Pancreas (tissue), 10 donors: Measurements from ENCODE around the gene CYP2R1. TPM values are rescaled to one million over a fixed set of nuclear protein-coding genes. Genes with fewer than 3 reads are reported as not detected.

Source experiments
- ATAC-seq, 4 donors: fragments of 200-7000 bp; cut with Tn5 transposase; one replicate each; pipeline versions ENCODE4 v1.8.0 to v1.9.1; 2020; ENCODE audit warnings: mild to moderate bottlenecking in 4 of 4, moderate library complexity in 4 of 4
- DNase-seq, 6 donors: peaks; one replicate each; pipeline ENCODE4 v3.0.0-alpha.2; 2020
- FAIRE-seq: peaks from 2 replicates; lab custom pipeline; 2012; peaks lifted over from hg19 to GRCh38; lab: Jason Lieb, UNC
- H3K27ac ChIP-seq, 4 donors: fragments of 200-600 bp; sonication (generic); 1 replicate in 3 of 4; 2 replicates in 1 of 4; pipeline versions ENCODE4 v1.5.0 to v1.8.0; 2020
- H3K27me3 ChIP-seq, 4 donors: fragments of 200-600 bp; one replicate each; pipeline ENCODE4 v1.8.0; 2021
- H3K36me3 ChIP-seq, 3 donors: fragments of 200-600 bp; sonication (generic) in 1 of 3; one replicate each; pipeline versions ENCODE4 v1.5.0 to v1.8.0; 2020 to 2021
- H3K4me1 ChIP-seq, 3 donors: fragments of 200-600 bp; one replicate each; pipeline ENCODE4 v1.8.0; 2021
- H3K4me3 ChIP-seq, 4 donors: fragments of 200-600 bp; sonication (generic) in 2 of 4; one replicate each; pipeline versions ENCODE4 v1.5.0 to v1.8.0; 2020 to 2021
- H3K9me3 ChIP-seq, 4 donors: fragments of 200-600 bp; one replicate each; pipeline ENCODE4 v1.8.0; 2021
- WGBS, 2 donors: extraction: QIAGEN DNeasy Blood & Tissue Kit; methylation state at CpG; one replicate each; pipeline ENCODE4 v1.1.7; 2013; 5-methylcytosine and 5-hydroxymethylcytosine counted together
- intact Hi-C, 3 donors: fragments of 100-400 bp; cut with DNase I; formaldehyde crosslinking; loops; one replicate each; pipeline versions ENCODE4 v1.11.1 to v1.14.2; 2022
- polyA plus RNA-seq, 2 donors: library from polyadenylated mRNA; stranded (reverse); fragments of 200-250 nt; gene quantifications; one replicate each; pipeline ENCODE4 v1.2.3, GENCODE V29; 2013
- total RNA-seq, 6 donors: library from RNA; stranded (reverse); fragmentation: NEBNext Ultra II Directional in 4 of 6; extraction: Animal tissue kit (Norgen Biotek cat#: 25700) in 4 of 6; gene quantifications; one replicate each; pipeline versions ENCODE4 v1.2.1 to v1.2.4, GENCODE V29; 2021 to 2023
- TF ChIP-seq, protein P1 (sequence below), 4 donors: fragments of 200-600 bp; sonication (generic) in 3 of 4; IDR thresholded peaks; one replicate each; pipeline versions ENCODE4 v1.5.0 to v1.8.0; 2021; ENCODE audit warnings: antibody characterized with exemption in 4 of 4
- donor health status: healthy with polysubstance abuse.
- donor health status: DM: no; HTN: no; CAD: no; lungs with moderate emphysema.
- donor health status: DM: no; HTN: no; CAD: no.
- donor health status: control.
- donor health status: control.
- donor health status: Bipolar disorder and iron deficiency.
- donor health status: DM: yes; HTN: yes; CAD: no.
- donor health status: DM: no; HTN: no; CAD: no.
- donor health status: DM: no; HTN: no; CAD: no.
- donor health status: DM: yes; HTN: yes; CAD: no.

The CYP2R1 gene
- total and polyA plus RNA-seq, 8 donors = 5.0 to 33.0 (median 9.5) TPM

- ATAC-seq (peak; percentile 30 to 59 (median 42)), FAIRE-seq (no peak), DNase-seq (peak in 2 of 6 donors; percentile 15 to 30)
- peaks cover 0 to 7% (median 0%) of the 10 kb centered on the region in 3 donors for H3K4me1 ChIP-seq
- H3K36me3 ChIP-seq = no peaks in the 10 kb centered on the region
- H3K4me3 ChIP-seq = no peak overlapping the region
- no peaks in the 10 kb centered on the region for H3K9me3 ChIP-seq
- 38 to 47% methylated on average over 6 of the region's 6 CpGs for whole genome bisulfite sequencing, 2 donors
- TF ChIP-seq, protein P1, sequence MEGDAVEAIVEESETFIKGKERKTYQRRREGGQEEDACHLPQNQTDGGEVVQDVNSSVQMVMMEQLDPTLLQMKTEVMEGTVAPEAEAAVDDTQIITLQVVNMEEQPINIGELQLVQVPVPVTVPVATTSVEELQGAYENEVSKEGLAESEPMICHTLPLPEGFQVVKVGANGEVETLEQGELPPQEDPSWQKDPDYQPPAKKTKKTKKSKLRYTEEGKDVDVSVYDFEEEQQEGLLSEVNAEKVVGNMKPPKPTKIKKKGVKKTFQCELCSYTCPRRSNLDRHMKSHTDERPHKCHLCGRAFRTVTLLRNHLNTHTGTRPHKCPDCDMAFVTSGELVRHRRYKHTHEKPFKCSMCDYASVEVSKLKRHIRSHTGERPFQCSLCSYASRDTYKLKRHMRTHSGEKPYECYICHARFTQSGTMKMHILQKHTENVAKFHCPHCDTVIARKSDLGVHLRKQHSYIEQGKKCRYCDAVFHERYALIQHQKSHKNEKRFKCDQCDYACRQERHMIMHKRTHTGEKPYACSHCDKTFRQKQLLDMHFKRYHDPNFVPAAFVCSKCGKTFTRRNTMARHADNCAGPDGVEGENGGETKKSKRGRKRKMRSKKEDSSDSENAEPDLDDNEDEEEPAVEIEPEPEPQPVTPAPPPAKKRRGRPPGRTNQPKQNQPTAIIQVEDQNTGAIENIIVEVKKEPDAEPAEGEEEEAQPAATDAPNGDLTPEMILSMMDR (IDR thresholded peaks at IDR 0.05) = peak in 3 of 4 donors; percentile 19 to 37 (median 26)
- no peaks in the 10 kb centered on the region for H3K27me3 ChIP-seq
- intact Hi-C loops = loop anchor here in 1 of 3 donors (5.0 to 10.0 kb wide), 3 partner anchors 114 to 374 kb away; partner anchors contain the start of gene CALCB
- H3K27ac ChIP-seq = no peak overlapping the region
These were observed 16.3 kb upstream of the CYP2R1 start for GRCh38 chr11:14908214-14908880.

- TF ChIP-seq, protein P1 (IDR thresholded peaks at IDR 0.05) = peak; percentile 67 to 78 (median 73)
- intact Hi-C loops = loop anchor here in 1 of 3 donors (5.0 to 10.0 kb wide), 3 partner anchors 113 to 373 kb away; partner anchors contain the start of gene CALCB
- no peaks in the 10 kb centered on the region for H3K36me3 ChIP-seq
- no peaks in the 10 kb centered on the region for H3K9me3 ChIP-seq
- DNase-seq (peak; percentile 64 to 95 (median 86)), FAIRE-seq (no peak), ATAC-seq (peak; percentile 53 to 76 (median 69))
- H3K27ac ChIP-seq = no peak overlapping the region
- WGBS, 2 donors = 17% methylated on average over 13 of the region's 13 CpGs
- no peaks in the 10 kb centered on the region for H3K27me3 ChIP-seq
- H3K4me1 ChIP-seq = peaks cover 0 to 7% (median 0%) of the 10 kb centered on the region in 3 donors
- no peak overlapping the region for H3K4me3 ChIP-seq
These were observed 15.6 kb upstream of the CYP2R1 start for GRCh38 chr11:14907411-14908213.

DNA sequence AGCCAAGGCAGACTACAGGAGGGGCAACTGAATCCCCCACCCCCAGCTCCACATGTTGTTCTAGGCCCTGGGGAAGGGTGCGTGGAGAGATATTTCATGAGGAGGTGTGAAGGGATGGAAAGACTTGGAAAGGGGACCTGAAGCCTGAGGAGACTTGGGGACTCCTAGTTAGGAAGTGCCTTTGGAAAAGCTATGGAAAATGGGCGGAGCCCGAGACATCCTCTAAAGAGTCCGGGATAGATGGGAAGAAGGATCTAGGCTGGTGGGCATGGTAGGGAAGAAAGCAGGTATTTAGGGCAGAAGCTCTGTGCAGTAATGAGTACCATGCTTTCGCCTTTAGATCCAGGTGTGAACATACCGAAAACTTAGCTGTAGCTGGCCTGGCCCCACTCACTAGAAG lies 15.0 kb upstream of the CYP2R1 start:
- ATAC-seq (no peak), FAIRE-seq (no peak), DNase-seq (peak in 1 of 6 donors; percentile 13)
- Histone ChIP-seq H3K27me3 (no peaks in the 10 kb centered on the region), H3K4me1 (peaks cover 0 to 7% (median 0%) of the 10 kb centered on the region in 3 donors), H3K9me3 (no peaks in the 10 kb centered on the region), H3K36me3 (no peaks in the 10 kb centered on the region), H3K4me3 (no peak overlapping the region), H3K27ac (no peak overlapping the region)
- intact Hi-C loops = loop anchor here in 1 of 3 donors (5.0 to 10.0 kb wide), 3 partner anchors 112 to 372 kb away; partner anchors contain the start of gene CALCB
- WGBS, 2 donors = 82 to 85% methylated on average over 6 of the region's 6 CpGs
- TF ChIP-seq, protein P1 (IDR thresholded peaks at IDR 0.05) = no peak

DNA sequence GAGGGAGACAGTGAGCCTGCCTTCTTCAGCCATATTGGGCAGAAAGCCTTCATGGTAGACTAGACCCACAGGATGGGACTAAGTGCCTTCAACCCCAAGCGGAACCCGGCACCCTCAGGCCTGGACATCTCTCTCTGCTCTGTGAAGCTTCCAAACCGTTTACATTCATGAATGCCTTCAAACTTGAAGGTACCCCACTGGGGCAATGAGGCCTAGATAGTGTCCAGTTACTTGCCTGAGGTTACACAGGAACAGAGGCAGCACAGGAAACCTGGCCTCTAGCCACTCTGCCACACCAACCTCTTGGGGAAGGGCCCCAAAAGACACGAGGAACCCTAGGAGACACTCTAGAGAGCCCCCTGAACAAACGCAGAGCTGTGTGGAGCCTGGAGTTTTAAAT lies 14.5 kb upstream of the CYP2R1 start:
- intact Hi-C loops = loop anchor here in 1 of 3 donors (5.0 to 10.0 kb wide), 3 partner anchors 112 to 372 kb away; partner anchors contain the start of gene CALCB
- H3K4me1 ChIP-seq = peaks cover 0 to 7% (median 0%) of the 10 kb centered on the region in 3 donors

More for the DNA sequence above, 14.5 kb upstream of the CYP2R1 start:
- FAIRE-seq = no peak
- no peaks in the 10 kb centered on the region for H3K27me3 ChIP-seq
- no peak overlapping the region for H3K27ac ChIP-seq
- DNase-seq = peak in 2 of 6 donors; percentile 13 to 41
- no peaks in the 10 kb centered on the region for H3K36me3 ChIP-seq
- H3K9me3 ChIP-seq = no peaks in the 10 kb centered on the region
- no peak overlapping the region for H3K4me3 ChIP-seq
- ATAC-seq = no peak
- TF ChIP-seq, protein P1 (IDR thresholded peaks at IDR 0.05) = no peak
- WGBS, 2 donors = 81 to 88% methylated on average over 5 of the region's 5 CpGs
